HG03103 (cell line): ENCODE results near the gene CATSPERZ.

Experiments
- ATAC-seq: cut with Tn5 transposase; IDR thresholded peaks from one replicate; pipeline ENCODE4 v1.9.1; 2021; ENCODE audit warnings: low read depth; ENCODE audit not compliant: unreplicated experiment

The CATSPERZ gene

GRCh38 chr11:64299847-64300648 is at the start of gene CATSPERZ:
TSS of gene CATSPERZ (plus strand) at chr11:64300358. CDS start at chr11:64300411, 53 bp downstream.
- ATAC-seq = no peak

GRCh38 chr11:64250415-64251015 is 49.6 kb upstream of the CATSPERZ start:
- ATAC-seq = no peak

- ATAC-seq = no peak
Measured at GRCh38 chr11:64251016-64251752, 49.0 kb upstream of the CATSPERZ start, which contains the start of gene PLCB3. TSS of gene PLCB3 (plus strand) at chr11:64251530. CDS start at chr11:64251650, 120 bp downstream.

GRCh38 chr11:64251753-64252002 is 48.5 kb upstream of the CATSPERZ start:
- no peak for ATAC-seq

GRCh38 chr11:64252003-64252872 is 47.9 kb upstream of the CATSPERZ start:
- ATAC-seq = no peak

GRCh38 chr11:64253043-64253442 is 47.1 kb upstream of the CATSPERZ start:
- ATAC-seq = no peak

- ATAC-seq = no peak
Measured at GRCh38 chr11:64253481-64253880, 46.7 kb upstream of the CATSPERZ start.

GRCh38 chr11:64254326-64254725 is 45.8 kb upstream of the CATSPERZ start:
- no peak for ATAC-seq

GRCh38 chr11:64255135-64256128 is 44.7 kb upstream of the CATSPERZ start:
- no peak for ATAC-seq

- ATAC-seq = no peak
Measured at GRCh38 chr11:64256300-64256699, 43.9 kb upstream of the CATSPERZ start.

- no peak for ATAC-seq
Measured at GRCh38 chr11:64258356-64258755, 41.8 kb upstream of the CATSPERZ start.

GRCh38 chr11:64258946-64259532 is 41.1 kb upstream of the CATSPERZ start:
- ATAC-seq = no peak

- no peak for ATAC-seq
Measured at GRCh38 chr11:64259533-64260067, 40.6 kb upstream of the CATSPERZ start.

GRCh38 chr11:64260147-64260708 is 39.9 kb upstream of the CATSPERZ start:
- ATAC-seq = no peak

GRCh38 chr11:64261556-64262080 is 38.5 kb upstream of the CATSPERZ start:
- ATAC-seq = no peak

- no peak for ATAC-seq
Measured at GRCh38 chr11:64262271-64263002, 37.7 kb upstream of the CATSPERZ start.
